Fibroblast of lung (primary cell): ENCODE measurements around the gene ALDH1A1. TPM values are rescaled to one million over a fixed set of nuclear protein-coding genes. Genes with fewer than 3 reads are reported as not detected.

Source experiments
- DNase-seq, 2 donors: peaks; one replicate each; pipeline versions ENCODE4 v3.0.0 to v3.0.0-alpha.2; 2010; ENCODE audit warnings: low read depth in 2 of 2
- H2AFZ ChIP-seq: 2 replicates; pipeline ENCODE4 v1.5.1; 2012; ENCODE audit warnings: low read length, control low read depth, inconsistent platforms
- H3K27ac ChIP-seq: 2 replicates; pipeline ENCODE4 v1.5.1; 2011; ENCODE audit warnings: low read length, control low read depth; ENCODE audit not compliant: insufficient read depth
- H3K27me3 ChIP-seq: 2 replicates; pipeline ENCODE4 v1.5.1; 2011; ENCODE audit warnings: mild to moderate bottlenecking, low read length; ENCODE audit not compliant: control insufficient read depth, insufficient read depth
- H3K36me3 ChIP-seq: 2 replicates; pipeline ENCODE4 v1.5.1; 2011; ENCODE audit warnings: low read length; ENCODE audit not compliant: control insufficient read depth, insufficient read depth
- H3K4me1 ChIP-seq: 2 replicates; pipeline ENCODE4 v1.5.1; 2011; ENCODE audit warnings: low read length; ENCODE audit not compliant: control insufficient read depth, insufficient read depth; ENCODE audit errors: extremely low read depth
- H3K4me2 ChIP-seq: 2 replicates; pipeline ENCODE4 v1.5.1; 2011; ENCODE audit warnings: low read length, control low read depth; ENCODE audit not compliant: insufficient read depth; ENCODE audit errors: extremely low read depth
- H3K4me3 ChIP-seq, 4 experiments: fragments of 200-600 bp in 1 of 4; sonication (generic) in 1 of 4; replicated peaks in 1 of 4; 2 replicates each; pipeline ENCODE4 v1.5.1; 2011 to 2016; ENCODE audit warnings: low read length in 4 of 4, low read depth in 3 of 4, mild to moderate bottlenecking in 3 of 4, control low read depth in 2 of 4, inconsistent platforms in 1 of 4, mixed read lengths in 1 of 4; ENCODE audit not compliant: insufficient read depth in 1 of 4; ENCODE audit errors: control extremely low read depth in 1 of 4
- H3K79me2 ChIP-seq: 2 replicates; pipeline ENCODE4 v1.5.1; 2012; ENCODE audit warnings: mild to moderate bottlenecking, low read length, inconsistent platforms; ENCODE audit not compliant: control insufficient read depth, insufficient read depth
- H3K9ac ChIP-seq: 2 replicates; pipeline ENCODE4 v1.5.1; 2011; ENCODE audit warnings: mild to moderate bottlenecking, low read length, control low read depth; ENCODE audit not compliant: insufficient read depth
- H3K9me3 ChIP-seq: 2 replicates; pipeline ENCODE4 v1.5.1; 2012; ENCODE audit warnings: low read depth, low read length; ENCODE audit not compliant: control insufficient read depth, insufficient read depth
- H4K20me1 ChIP-seq: 2 replicates; pipeline ENCODE4 v1.5.1; 2011; ENCODE audit warnings: low read length; ENCODE audit not compliant: control insufficient read depth, insufficient read depth; ENCODE audit errors: extremely low read depth
- CTCF ChIP-seq, 2 donors: IDR thresholded peaks in 1 of 2; conservative IDR thresholded peaks in 1 of 2; 1 replicate in 1 of 2; 2 replicates in 1 of 2; pipeline ENCODE4 v1.5.1; 2011 to 2012; ENCODE audit warnings: low read length in 2 of 2, control low read depth in 1 of 2, inconsistent platforms in 1 of 2, low read depth in 1 of 2, mild to moderate bottlenecking in 1 of 2
- EZH2 ChIP-seq: IDR thresholded peaks from 2 replicates; pipeline ENCODE4 v1.5.1; 2012; ENCODE audit warnings: low read length, control low read depth, mild to moderate bottlenecking; ENCODE audit errors: missing control alignments
- polyA plus RNA-seq, 2 donors: library from polyadenylated mRNA; depleted of rRNA in 1 of 2; stranded (reverse) in 1 of 2; unstranded in 1 of 2; fragments of >200 nt; gene quantifications; 2 replicates each; pipeline ENCODE4 v1.2.1, GENCODE V29; 2011 to 2012; ENCODE audit warnings: missing spikeins in 1 of 2
- total RNA-seq: library from RNA; depleted of rRNA; stranded (reverse); fragments of >200 nt; gene quantifications from 2 replicates; pipeline ENCODE4 v1.2.1, GENCODE V29; 2014

ALDH1A1 gene
- total and polyA plus RNA-seq, 2 donors (not counting 1 experiment from before 2014, with no cell fraction given): 7.4 to 46.1 TPM

- no peak overlapping the region for H3K4me2 ChIP-seq
- H3K4me3 ChIP-seq: no peak overlapping the region
- H3K27me3 ChIP-seq: no peaks in the 10 kb centered on the region
- TF ChIP-seq CTCF (conservative IDR thresholded peaks at IDR 0.05 in 1 of 2, IDR thresholded peaks at IDR 0.05 in 1 of 2; ENCODE audit: low read depth in 1 of 2, low read length in 2 of 2): no peak
- TF ChIP-seq EZH2: no peak
- H2AFZ ChIP-seq: no peak overlapping the region
- H4K20me1 ChIP-seq: no peaks in the 10 kb centered on the region
- no peak overlapping the region for H3K9ac ChIP-seq
- H3K27ac ChIP-seq: no peak overlapping the region
- H3K36me3 ChIP-seq: no peaks in the 10 kb centered on the region
- H3K9me3 ChIP-seq: no peaks in the 10 kb centered on the region
- H3K79me2 ChIP-seq: no peaks in the 10 kb centered on the region
- H3K4me1 ChIP-seq: no peaks in the 10 kb centered on the region
- no peak for DNase-seq
Observed at GRCh38 chr9:72898784-72899733, 53.8 kb downstream of the ALDH1A1 start.

GRCh38 chr9:72898360-72898759, 54.5 kb downstream of the ALDH1A1 start:
- Histone ChIP-seq H3K36me3 (no peaks in the 10 kb centered on the region), H4K20me1 (no peaks in the 10 kb centered on the region), H3K79me2 (no peaks in the 10 kb centered on the region), H3K27me3 (no peaks in the 10 kb centered on the region), H3K4me1 (no peaks in the 10 kb centered on the region), H3K9ac (no peak overlapping the region), H3K4me3 (no peak overlapping the region), H3K9me3 (no peaks in the 10 kb centered on the region), H2AFZ (no peak overlapping the region), H3K4me2 (no peak overlapping the region), H3K27ac (no peak overlapping the region)
- no peak for DNase-seq
- TF ChIP-seq EZH2: no peak
- TF ChIP-seq CTCF (conservative IDR thresholded peaks at IDR 0.05 in 1 of 2, IDR thresholded peaks at IDR 0.05 in 1 of 2; ENCODE audit: low read depth in 1 of 2, low read length in 2 of 2): no peak

GRCh38 chr9:72897069-72897649, 55.7 kb downstream of the ALDH1A1 start:
- Histone ChIP-seq H3K4me1 (no peaks in the 10 kb centered on the region), H2AFZ (no peak overlapping the region), H4K20me1 (no peaks in the 10 kb centered on the region), H3K36me3 (no peaks in the 10 kb centered on the region), H3K27ac (no peak overlapping the region), H3K4me3 (no peak overlapping the region), H3K27me3 (no peaks in the 10 kb centered on the region), H3K9ac (no peak overlapping the region), H3K4me2 (no peak overlapping the region), H3K79me2 (no peaks in the 10 kb centered on the region), H3K9me3 (no peaks in the 10 kb centered on the region)
- TF ChIP-seq EZH2: no peak
- no peak for TF ChIP-seq CTCF (conservative IDR thresholded peaks at IDR 0.05 in 1 of 2, IDR thresholded peaks at IDR 0.05 in 1 of 2; ENCODE audit: low read depth in 1 of 2, low read length in 2 of 2)
- DNase-seq: no peak
